HG03439 (cell line): ENCODE results near the gene COL11A2.

Source experiments
- ATAC-seq: cut with Tn5 transposase; IDR thresholded peaks from one replicate; pipeline ENCODE4 v1.9.1; 2021; ENCODE audit warnings: mild to moderate bottlenecking, moderate library complexity; ENCODE audit not compliant: unreplicated experiment

The COL11A2 gene

DNA sequence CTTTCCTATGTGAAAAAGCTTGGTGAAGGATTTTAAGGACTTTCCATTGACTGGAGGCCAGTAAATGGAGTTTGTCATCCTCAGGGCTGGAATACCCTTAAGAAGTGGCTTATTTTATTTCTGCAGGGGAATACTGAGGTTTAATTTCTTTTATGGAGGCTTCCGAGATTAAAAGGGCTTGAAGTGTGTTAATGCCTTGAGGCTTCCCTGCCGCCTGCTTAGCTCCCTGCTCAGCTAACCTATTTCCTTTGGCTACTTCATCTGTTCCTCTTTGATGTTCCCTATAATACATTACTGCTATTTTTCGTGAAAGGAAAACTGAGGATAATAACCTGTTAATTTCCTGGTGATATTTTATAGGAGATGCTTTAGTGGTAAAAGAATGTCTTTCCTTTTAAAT, 72.3 kb downstream of the COL11A2 start:
- no peak for ATAC-seq

DNA sequence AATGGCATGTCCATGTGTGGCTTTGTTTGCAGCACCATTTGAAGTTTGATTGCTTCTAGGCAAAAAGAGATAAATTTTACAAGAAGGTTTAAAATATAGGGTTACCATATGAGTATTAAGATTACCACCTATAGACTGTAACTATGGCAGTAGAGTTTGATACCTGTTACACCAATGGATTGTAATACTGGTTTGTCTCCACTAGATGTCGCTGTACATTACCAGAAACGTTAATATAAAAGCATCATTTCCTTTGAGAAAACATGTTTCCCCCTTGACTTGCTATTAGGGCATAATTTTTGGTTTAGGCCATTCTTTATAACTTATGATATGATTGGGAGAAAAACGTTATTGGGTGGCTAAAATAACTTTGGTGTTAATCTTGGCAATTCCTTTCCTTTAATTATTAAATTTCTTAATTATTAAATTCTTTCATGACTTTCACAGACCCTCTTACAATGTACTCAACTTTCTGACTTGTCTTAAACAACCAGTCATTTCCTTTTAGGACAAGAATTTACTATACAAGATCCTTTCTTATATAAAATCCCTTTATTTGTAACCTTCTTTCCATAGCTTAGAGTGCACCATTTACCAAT, 73.6 kb downstream of the COL11A2 start:
- no peak for ATAC-seq

DNA sequence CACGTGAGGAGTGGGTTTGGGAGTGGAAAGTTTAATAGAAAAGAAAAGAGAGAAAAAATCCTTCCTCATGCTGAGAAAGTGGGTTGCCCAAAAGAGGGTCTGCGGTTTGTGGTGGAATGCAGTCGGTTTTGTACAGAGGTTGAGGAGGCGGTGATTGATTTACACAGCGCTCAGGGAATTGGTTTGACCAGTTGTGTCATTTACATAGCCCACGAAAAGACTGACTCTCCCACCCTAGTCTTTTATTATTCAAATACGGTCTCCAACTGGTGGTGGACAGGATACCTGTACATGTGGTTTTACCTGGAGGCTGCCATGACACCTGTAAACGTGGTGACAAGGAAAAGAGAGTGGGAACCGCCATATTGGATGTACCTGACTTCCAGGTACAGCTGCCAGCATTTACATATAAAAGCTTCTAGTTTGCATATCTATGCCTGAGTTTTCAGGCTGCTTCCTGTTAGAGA, 74.4 kb downstream of the COL11A2 start:
- ATAC-seq = no peak

DNA sequence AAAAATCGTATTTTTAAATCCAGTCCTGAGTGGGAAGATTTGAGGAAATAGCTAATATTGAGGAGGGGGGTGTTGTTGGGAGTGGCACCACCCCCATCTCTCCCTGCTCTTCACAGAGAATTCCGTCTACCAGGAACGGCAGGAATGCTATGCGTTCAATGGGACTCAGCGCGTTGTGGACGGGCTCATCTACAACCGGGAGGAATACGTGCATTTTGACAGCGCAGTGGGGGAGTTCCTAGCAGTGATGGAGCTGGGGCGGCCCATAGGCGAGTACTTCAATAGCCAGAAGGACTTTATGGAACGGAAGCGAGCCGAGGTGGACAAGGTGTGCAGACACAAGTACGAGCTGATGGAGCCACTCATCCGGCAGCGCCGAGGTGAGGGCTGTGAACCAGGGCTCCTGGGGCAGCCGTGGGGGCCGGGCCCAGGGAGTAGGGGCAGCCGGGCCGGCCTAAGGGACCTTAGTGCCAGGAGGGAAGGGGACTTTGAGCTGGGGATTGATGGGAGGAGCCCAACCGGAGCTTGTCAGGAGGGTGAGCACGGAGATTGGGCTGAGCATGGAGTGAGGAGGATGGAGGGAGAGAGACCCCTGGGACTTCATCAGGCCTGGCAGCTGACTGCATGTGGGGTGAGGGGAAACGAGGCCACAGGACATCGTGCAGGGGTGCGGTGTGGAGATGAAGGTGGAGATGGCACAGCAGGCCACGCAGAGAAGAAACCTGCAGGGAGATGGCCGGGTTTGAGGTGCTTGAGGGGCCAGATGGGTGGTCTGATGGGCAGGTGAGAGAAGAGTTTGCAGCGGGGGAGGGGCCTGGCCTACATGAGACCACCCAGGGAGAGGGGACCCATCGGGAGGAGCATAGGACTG, 75.2 kb downstream of the COL11A2 start:
- no peak for ATAC-seq

DNA sequence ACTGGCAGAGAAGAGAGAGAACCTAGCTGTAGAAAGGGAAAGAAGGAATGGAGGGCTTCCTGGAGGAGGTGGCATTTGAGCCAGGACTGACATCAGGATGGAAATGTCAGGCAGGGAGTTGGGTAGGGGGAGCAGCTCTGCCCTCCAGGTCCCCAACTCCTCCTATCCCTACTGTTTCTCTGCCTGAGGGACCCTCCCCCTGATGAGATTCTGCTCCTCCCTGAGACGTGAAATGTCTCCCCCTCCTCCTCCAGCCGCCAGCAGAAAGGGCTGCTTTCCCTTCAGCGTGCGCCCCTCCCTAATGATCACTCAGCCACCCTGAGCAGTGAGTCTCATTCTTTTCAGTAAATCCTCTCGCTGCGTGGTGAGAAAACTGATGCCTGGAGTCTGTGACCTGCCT, 75.8 kb downstream of the COL11A2 start:
- ATAC-seq = no peak

DNA sequence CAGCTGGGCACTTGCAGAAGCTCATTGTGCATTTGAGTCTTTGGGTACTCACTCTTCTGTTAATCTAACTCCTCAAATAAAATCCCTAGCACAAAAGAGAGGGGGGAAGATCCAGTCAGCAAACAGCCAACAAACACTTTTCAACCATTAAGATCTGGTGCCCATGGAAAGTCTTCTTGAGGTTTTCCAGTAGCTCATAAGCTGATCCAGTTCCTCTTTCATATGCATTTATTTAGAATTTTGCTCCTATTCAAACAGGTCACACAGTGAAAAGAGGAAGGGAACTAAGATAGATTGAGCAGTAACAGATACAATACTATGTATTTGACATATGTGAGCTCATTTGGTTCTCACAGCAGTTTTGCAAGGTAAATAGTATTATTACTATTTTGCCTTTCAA, 77.9 kb downstream of the COL11A2 start:
- ATAC-seq = no peak

DNA sequence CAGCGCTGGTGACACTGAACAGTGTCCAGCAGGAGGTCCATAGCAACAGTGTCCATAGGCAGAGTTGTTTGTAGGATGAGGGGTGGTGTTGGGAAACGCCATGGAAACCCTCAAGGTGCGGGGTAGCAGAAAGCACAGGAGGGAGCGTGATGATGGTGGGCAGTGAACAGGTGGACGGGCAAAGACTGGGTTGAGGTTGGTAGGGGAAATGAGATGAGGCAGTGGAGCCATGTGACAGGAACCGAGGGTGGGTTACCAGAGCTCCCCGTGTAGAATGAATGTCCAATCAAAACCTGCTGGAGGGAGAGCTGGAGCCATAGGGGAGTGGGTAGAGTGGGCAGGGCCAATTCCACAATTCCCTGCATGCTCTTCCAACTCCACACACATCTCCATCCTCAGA, 78.5 kb downstream of the COL11A2 start:
- no peak for ATAC-seq
